Thoracic aorta (tissue), 2 donors: ENCODE results near the gene PRKX. TPM values are rescaled to one million over a fixed set of nuclear protein-coding genes. Genes with fewer than 3 reads are reported as not detected.
"Not testable (repeated sequence)": the region's sequence is repeated elsewhere in the genome, so short reads cannot be mapped to it uniquely, and the experiment has no call there.

Experiments used
- ATAC-seq: fragments of 150-250 bp; one replicate; pipeline ENCODE4 v1.8.0; 2017; ENCODE audit warnings: low read depth; ENCODE audit not compliant: insufficient number of reproducible peaks, low FRiP score
- DNase-seq: peaks from one replicate; pipeline ENCODE4 v3.0.0-alpha.2; 2020; ENCODE audit warnings: low spot score
- H3K27ac ChIP-seq, 2 donors: fragments of 200-600 bp; sonication (generic); 1 replicate in 1 of 2; 2 replicates in 1 of 2; pipeline ENCODE4 v1.5.1; 2016; ENCODE audit warnings: mild to moderate bottlenecking in 2 of 2, moderate library complexity in 2 of 2
- H3K27me3 ChIP-seq: fragments of 200-600 bp; sonication (generic); replicated peaks from 2 replicates; pipeline ENCODE4 v1.6.0; 2016; ENCODE audit warnings: mild to moderate bottlenecking; ENCODE audit not compliant: insufficient read depth
- H3K36me3 ChIP-seq: fragments of 200-600 bp; sonication (generic); one replicate; pipeline ENCODE4 v1.5.1; 2016
- H3K4me1 ChIP-seq, 2 donors: fragments of 200-600 bp; sonication (generic); 1 replicate in 1 of 2; 2 replicates in 1 of 2; pipeline versions ENCODE4 v1.5.1 to v1.6.0; 2016; ENCODE audit warnings: low read depth in 2 of 2, mild to moderate bottlenecking in 1 of 2; ENCODE audit not compliant: control insufficient read depth in 1 of 2
- H3K4me3 ChIP-seq: fragments of 200-600 bp; sonication (generic); 2 replicates; pipeline ENCODE4 v1.5.1; 2016; ENCODE audit warnings: mild to moderate bottlenecking
- H3K9me3 ChIP-seq: fragments of 200-600 bp; sonication (generic); 2 replicates; pipeline ENCODE4 v1.5.1; 2016
- total RNA-seq, 2 donors: library from RNA; depleted of rRNA; stranded (reverse); fragments of >200 nt; gene quantifications; one replicate each; pipeline versions ENCODE4 v1.1.0 to v1.2.3, GENCODE V29; 2016
- TF ChIP-seq, protein P1 (sequence below): fragments of 200-600 bp; sonication (generic); IDR thresholded peaks from one replicate; pipeline ENCODE4 v1.5.1; 2019; ENCODE audit warnings: antibody characterized with exemption

The PRKX gene
- total RNA-seq, 2 donors from 2014 or later: 8.1 to 54.3 TPM

GRCh38 chrX:3666975-3667374 is 46.5 kb downstream of the PRKX start:
- no peak overlapping the region for H3K27ac ChIP-seq
- DNase-seq: no peak
- ATAC-seq: no peak

GRCh38 chrX:3664921-3665320 is 48.5 kb downstream of the PRKX start:
- no peak for DNase-seq
- H3K36me3 ChIP-seq: peaks cover 2% of the 10 kb centered on the region
- H3K9me3 ChIP-seq: no peaks in the 10 kb centered on the region
- no peaks in the 10 kb centered on the region for H3K4me1 ChIP-seq
- no peak overlapping the region for H3K4me3 ChIP-seq
- TF ChIP-seq, protein P1, sequence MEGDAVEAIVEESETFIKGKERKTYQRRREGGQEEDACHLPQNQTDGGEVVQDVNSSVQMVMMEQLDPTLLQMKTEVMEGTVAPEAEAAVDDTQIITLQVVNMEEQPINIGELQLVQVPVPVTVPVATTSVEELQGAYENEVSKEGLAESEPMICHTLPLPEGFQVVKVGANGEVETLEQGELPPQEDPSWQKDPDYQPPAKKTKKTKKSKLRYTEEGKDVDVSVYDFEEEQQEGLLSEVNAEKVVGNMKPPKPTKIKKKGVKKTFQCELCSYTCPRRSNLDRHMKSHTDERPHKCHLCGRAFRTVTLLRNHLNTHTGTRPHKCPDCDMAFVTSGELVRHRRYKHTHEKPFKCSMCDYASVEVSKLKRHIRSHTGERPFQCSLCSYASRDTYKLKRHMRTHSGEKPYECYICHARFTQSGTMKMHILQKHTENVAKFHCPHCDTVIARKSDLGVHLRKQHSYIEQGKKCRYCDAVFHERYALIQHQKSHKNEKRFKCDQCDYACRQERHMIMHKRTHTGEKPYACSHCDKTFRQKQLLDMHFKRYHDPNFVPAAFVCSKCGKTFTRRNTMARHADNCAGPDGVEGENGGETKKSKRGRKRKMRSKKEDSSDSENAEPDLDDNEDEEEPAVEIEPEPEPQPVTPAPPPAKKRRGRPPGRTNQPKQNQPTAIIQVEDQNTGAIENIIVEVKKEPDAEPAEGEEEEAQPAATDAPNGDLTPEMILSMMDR: no peak
- no peak overlapping the region for H3K27ac ChIP-seq
- no peaks in the 10 kb centered on the region for H3K27me3 ChIP-seq
- no peak for ATAC-seq

More at GRCh38 chrX:3666975-3667374, 46.5 kb downstream of the PRKX start:
- H3K27me3 ChIP-seq: no peaks in the 10 kb centered on the region
- no peak overlapping the region for H3K4me3 ChIP-seq
- peaks cover 3% of the 10 kb centered on the region for H3K36me3 ChIP-seq
- H3K9me3 ChIP-seq: no peaks in the 10 kb centered on the region
- H3K4me1 ChIP-seq: no peaks in the 10 kb centered on the region
- TF ChIP-seq, protein P1: no peak

DNA sequence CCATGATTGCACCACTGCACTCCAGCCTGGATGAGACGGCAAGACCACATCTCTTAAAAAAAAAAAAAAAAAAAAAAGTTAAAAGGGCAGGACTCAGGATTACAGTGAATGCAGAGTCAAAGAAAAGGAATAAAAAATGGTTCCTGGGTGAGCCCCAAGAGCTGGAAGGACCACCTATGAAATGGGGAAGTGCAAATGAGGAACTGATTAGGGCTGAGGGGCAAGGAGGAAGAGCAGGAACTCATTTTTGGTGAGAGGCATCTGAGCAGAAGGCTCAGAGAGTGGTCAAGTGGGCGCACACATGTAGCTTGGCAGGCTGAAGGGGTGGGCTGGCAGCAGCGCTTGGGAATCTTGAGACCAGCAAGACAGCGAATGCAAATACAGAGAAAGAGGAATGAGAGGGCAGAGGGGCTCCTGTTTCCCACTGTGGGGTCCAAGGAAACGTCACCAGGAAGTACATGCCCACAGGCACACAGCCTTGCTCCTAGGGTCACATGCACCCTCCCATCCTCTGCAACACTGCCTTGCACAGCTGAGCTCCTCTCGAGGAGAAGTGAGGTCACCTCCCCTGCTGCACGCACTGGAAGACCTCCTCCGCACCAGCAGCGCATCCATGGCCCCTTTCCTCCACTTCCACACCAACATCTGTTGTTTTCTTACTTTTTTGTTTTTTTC is 49.7 kb downstream of the PRKX start:
- H3K36me3 ChIP-seq, ATAC-seq, H3K4me1 ChIP-seq, H3K27me3 ChIP-seq, H3K9me3 ChIP-seq, H3K4me3 ChIP-seq, H3K27ac ChIP-seq, DNase-seq: not testable (repeated sequence)

GRCh38 chrX:3659761-3660160 is 53.7 kb downstream of the PRKX start:
- TF ChIP-seq, protein P1: no peak
- Histone ChIP-seq H3K4me3 (no peak overlapping the region), H3K36me3 (no peaks in the 10 kb centered on the region), H3K27me3 (no peaks in the 10 kb centered on the region), H3K9me3 (no peaks in the 10 kb centered on the region), H3K27ac (no peak overlapping the region), H3K4me1 (no peaks in the 10 kb centered on the region)
- ATAC-seq (no peak), DNase-seq (no peak)

DNA sequence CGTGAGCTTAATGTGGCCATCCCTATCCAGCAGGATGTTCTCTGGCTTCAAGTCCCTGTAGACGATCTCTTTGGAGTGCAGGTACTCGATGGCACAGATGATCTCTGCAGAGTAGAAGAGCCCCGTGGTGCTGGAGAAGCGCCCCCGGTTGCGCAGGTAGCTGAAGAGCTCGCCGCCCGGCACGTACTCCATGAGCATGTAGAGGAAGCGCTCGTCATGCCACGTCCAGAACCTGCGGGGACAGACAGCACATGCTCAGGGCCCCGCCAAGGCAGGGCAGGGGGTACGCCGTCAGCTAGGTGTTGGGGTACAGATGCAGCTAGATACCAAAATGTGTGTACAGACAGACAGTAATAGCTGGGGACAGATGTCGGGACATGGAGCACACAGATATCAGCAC is 58.3 kb downstream of the PRKX start:
- no peaks in the 10 kb centered on the region for H3K27me3 ChIP-seq
- no peak for ATAC-seq
- TF ChIP-seq, protein P1: no peak

GRCh38 chrX:3653111-3653510 is 60.3 kb downstream of the PRKX start:
- no peaks in the 10 kb centered on the region for H3K36me3 ChIP-seq
- no peak overlapping the region for H3K4me3 ChIP-seq
- no peak for DNase-seq
- H3K9me3 ChIP-seq: no peaks in the 10 kb centered on the region
- no peaks in the 10 kb centered on the region for H3K4me1 ChIP-seq
- TF ChIP-seq, protein P1: no peak
- no peak overlapping the region for H3K27ac ChIP-seq
- ATAC-seq: no peak
- H3K27me3 ChIP-seq: no peaks in the 10 kb centered on the region

More for the DNA sequence above, 58.3 kb downstream of the PRKX start:
- H3K4me1 ChIP-seq: no peaks in the 10 kb centered on the region
- no peak for DNase-seq
- no peaks in the 10 kb centered on the region for H3K9me3 ChIP-seq
- H3K4me3 ChIP-seq: no peak overlapping the region
- H3K27ac ChIP-seq: no peak overlapping the region
- H3K36me3 ChIP-seq: no peaks in the 10 kb centered on the region
